Erythroblast (primary cell): ENCODE results near the gene LSS.

Experiments used
- GATA1 ChIP-seq: IDR thresholded peaks from 2 replicates; pipeline ENCODE4 v1.6.1; 2011; ENCODE audit warnings: low read depth, mild to moderate bottlenecking, control low read depth, low read length, moderate library complexity
- POLR2A ChIP-seq: IDR thresholded peaks from 2 replicates; pipeline ENCODE4 v1.6.1; 2011; ENCODE audit warnings: mild to moderate bottlenecking, low read length

DNA sequence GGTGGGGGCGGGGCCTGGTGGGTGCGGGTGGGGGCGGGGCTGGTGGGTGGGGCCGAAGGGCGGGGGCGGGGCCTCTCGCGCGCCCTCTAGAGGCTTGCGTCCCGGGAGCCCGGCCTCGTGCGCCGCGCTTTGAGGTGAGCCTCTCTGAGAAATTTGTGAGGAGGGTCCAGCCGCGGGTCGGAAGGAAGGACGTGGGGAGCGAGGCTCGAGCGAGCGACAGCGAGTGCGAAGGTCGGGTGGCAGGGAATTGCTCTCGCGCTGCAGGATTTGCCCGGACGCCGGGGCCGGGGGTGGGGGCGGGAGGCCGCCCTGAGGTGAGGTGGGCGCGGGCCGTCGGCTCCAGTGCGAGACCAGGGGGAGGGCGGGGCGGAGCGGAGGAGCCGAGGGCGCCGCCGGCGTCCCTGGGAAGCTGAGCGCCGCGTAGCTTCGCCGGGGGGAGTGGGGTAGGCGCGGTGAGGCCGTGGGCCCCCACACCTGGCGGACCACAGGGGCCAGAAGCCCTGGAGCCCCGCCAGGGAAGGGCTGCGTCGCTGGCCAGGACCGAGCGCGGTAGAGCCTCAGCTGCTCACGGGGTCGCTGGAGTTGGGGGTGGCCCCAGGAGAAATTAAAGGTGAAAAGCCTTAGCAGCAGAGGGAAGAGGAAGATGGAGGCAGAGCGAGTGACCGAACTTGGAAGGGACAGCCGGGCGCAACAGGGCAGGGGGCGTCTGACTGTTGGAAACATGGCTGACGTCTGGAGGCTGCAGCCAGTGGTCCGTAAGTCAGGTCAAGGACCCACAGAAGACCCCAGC lies 754 bp upstream of the LSS start:
- no peak for TF ChIP-seq POLR2A
- no peak for TF ChIP-seq GATA1
